Measurements from ENCODE around the gene RMC1.

RMC1 gene

DNA sequence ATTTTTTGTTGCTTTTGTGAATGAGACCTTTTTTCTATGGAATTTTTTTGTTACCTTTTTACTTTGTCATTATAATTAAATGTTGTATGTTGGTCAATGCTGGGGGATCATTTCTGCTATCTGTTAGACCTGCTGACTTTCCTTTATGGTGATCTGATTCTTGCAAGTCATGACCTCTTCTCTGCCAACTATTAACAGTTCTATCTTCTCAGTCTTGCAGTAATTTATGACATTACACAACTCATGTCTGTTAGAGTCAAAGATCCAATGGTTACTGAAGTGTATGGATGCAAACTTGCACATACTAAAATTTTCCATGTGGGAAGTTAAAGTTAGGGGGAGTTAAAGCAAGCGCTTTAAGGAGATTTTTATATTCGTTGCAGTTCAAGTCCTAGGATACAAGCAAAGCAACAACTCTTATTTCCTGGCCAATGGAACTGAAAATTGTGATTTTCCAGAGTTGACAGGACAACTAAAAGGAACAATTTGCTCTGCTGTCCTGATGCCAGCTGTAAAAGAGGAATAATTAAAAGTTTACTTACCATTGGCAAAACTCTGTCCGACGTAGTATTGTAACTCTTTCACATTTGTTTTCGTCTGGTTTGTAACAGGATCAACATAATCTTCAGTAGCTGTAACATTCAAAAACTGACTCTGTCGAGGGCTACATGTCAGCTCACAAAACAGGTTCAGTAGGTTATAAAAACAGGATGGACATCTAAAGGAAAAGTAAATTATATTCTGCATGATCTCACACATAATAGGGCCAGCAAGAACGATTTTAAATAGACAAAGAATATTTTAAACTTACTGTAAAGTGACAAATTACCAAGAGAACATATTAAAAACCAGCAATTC, 65.2 kb downstream of the RMC1 start:
- Histone ChIP-seq H3K27ac (no peak overlapping the region), H3K9me3 (ENCODE audit: low read depth, low read length) (no peaks in the 10 kb centered on the region), H3K36me3 (ENCODE audit: insufficient read depth, low read length) (peaks cover 20% of the 10 kb centered on the region), H3K4me3 (no peak overlapping the region), H3K9ac (ENCODE audit: insufficient read length) (no peak overlapping the region)
- no peak for DNase-seq (ENCODE audit: low read depth, low spot score)
- TF ChIP-seq FOXP2 (optimal IDR thresholded peaks at IDR 0.05; ENCODE audit: control extremely low read depth, extremely low read length, insufficient read depth): no peak

GRCh38 chr18:23569299-23570063, 66.2 kb downstream of the RMC1 start:
- Histone ChIP-seq H3K9me3 (ENCODE audit: low read depth, low read length) (no peaks in the 10 kb centered on the region), H3K9ac (ENCODE audit: insufficient read length) (no peak overlapping the region), H3K36me3 (ENCODE audit: insufficient read depth, low read length) (peaks cover 20% of the 10 kb centered on the region), H3K4me3 (no peak overlapping the region), H3K27ac (no peak overlapping the region)
- DNase-seq (ENCODE audit: low read depth, low spot score): no peak
- no peak for TF ChIP-seq POLR2AphosphoS5 (IDR thresholded peaks at IDR 0.05; ENCODE audit: borderline replicate concordance, low read depth, low read length)
- no peak for TF ChIP-seq EZH2 (IDR thresholded peaks at IDR 0.05)
- no peak for TF ChIP-seq FOXP2 (optimal IDR thresholded peaks at IDR 0.05; ENCODE audit: control extremely low read depth, extremely low read length, insufficient read depth)

- Histone ChIP-seq H3K27ac (no peak overlapping the region), H3K9ac (ENCODE audit: insufficient read length) (no peak overlapping the region), H3K4me3 (no peak overlapping the region), H3K9me3 (ENCODE audit: low read depth, low read length) (no peaks in the 10 kb centered on the region), H3K36me3 (ENCODE audit: insufficient read depth, low read length) (peaks cover 20% of the 10 kb centered on the region)
- no peak for DNase-seq (ENCODE audit: low read depth, low spot score)
- TF ChIP-seq POLR2AphosphoS5 (IDR thresholded peaks at IDR 0.05; ENCODE audit: borderline replicate concordance, low read depth, low read length): no peak
- no peak for TF ChIP-seq EZH2 (IDR thresholded peaks at IDR 0.05)
- no peak for TF ChIP-seq FOXP2 (optimal IDR thresholded peaks at IDR 0.05; ENCODE audit: control extremely low read depth, extremely low read length, insufficient read depth)
These were observed 67.7 kb downstream of the RMC1 start for GRCh38 chr18:23570912-23571504.

- no peak for DNase-seq (ENCODE audit: low read depth, low spot score)
- Histone ChIP-seq H3K9ac (ENCODE audit: insufficient read length) (no peak overlapping the region), H3K36me3 (ENCODE audit: insufficient read depth, low read length) (peaks cover 14% of the 10 kb centered on the region), H3K9me3 (ENCODE audit: low read depth, low read length) (no peaks in the 10 kb centered on the region), H3K4me3 (no peak overlapping the region), H3K27ac (no peak overlapping the region)
- TF ChIP-seq POLR2AphosphoS5 (IDR thresholded peaks at IDR 0.05; ENCODE audit: borderline replicate concordance, low read depth, low read length) (no peak), FOXP2 (optimal IDR thresholded peaks at IDR 0.05; ENCODE audit: control extremely low read depth, extremely low read length, insufficient read depth) (no peak), EZH2 (IDR thresholded peaks at IDR 0.05) (no peak)
These were observed 68.7 kb downstream of the RMC1 start for GRCh38 chr18:23572012-23572411.

- H3K9me3 ChIP-seq (ENCODE audit: low read depth, low read length): no peaks in the 10 kb centered on the region
- no peak overlapping the region for H3K4me3 ChIP-seq
- no peak overlapping the region for H3K27ac ChIP-seq
- no peak overlapping the region for H3K9ac ChIP-seq (ENCODE audit: insufficient read length)
- TF ChIP-seq EZH2 (IDR thresholded peaks at IDR 0.05) (no peak), FOXP2 (optimal IDR thresholded peaks at IDR 0.05; ENCODE audit: control extremely low read depth, extremely low read length, insufficient read depth) (no peak), POLR2AphosphoS5 (IDR thresholded peaks at IDR 0.05; ENCODE audit: borderline replicate concordance, low read depth, low read length) (no peak)
- H3K36me3 ChIP-seq (ENCODE audit: insufficient read depth, low read length): peaks cover 8% of the 10 kb centered on the region
- DNase-seq (ENCODE audit: low read depth, low spot score): no peak
These were observed 69.3 kb downstream of the RMC1 start for GRCh38 chr18:23572570-23572969.

DNA sequence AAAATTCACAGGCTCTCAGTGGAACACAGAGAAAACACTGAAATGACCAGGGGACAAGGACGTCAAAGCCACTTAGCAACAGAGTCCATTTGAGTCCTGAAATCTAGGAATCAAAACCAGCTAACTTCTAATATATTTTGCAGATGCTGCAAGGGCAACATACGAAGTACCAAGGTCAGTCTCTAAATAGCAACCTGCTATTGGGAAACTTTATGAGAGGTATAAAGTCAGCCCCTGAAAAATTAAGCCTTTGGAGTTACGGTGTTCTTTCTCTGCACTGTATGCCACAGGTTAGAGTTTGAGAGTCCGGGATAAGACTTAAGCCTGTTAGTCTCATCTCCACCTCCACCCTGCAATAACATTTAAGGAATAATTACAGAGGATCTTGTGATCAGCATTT, 69.7 kb downstream of the RMC1 start:
- no peak for DNase-seq (ENCODE audit: low read depth, low spot score)
- Histone ChIP-seq H3K27ac (no peak overlapping the region), H3K4me3 (no peak overlapping the region), H3K9me3 (ENCODE audit: low read depth, low read length) (no peaks in the 10 kb centered on the region), H3K36me3 (ENCODE audit: insufficient read depth, low read length) (peaks cover 6% of the 10 kb centered on the region), H3K9ac (ENCODE audit: insufficient read length) (no peak overlapping the region)
- TF ChIP-seq EZH2 (IDR thresholded peaks at IDR 0.05) (no peak), POLR2AphosphoS5 (IDR thresholded peaks at IDR 0.05; ENCODE audit: borderline replicate concordance, low read depth, low read length) (no peak)

DNA sequence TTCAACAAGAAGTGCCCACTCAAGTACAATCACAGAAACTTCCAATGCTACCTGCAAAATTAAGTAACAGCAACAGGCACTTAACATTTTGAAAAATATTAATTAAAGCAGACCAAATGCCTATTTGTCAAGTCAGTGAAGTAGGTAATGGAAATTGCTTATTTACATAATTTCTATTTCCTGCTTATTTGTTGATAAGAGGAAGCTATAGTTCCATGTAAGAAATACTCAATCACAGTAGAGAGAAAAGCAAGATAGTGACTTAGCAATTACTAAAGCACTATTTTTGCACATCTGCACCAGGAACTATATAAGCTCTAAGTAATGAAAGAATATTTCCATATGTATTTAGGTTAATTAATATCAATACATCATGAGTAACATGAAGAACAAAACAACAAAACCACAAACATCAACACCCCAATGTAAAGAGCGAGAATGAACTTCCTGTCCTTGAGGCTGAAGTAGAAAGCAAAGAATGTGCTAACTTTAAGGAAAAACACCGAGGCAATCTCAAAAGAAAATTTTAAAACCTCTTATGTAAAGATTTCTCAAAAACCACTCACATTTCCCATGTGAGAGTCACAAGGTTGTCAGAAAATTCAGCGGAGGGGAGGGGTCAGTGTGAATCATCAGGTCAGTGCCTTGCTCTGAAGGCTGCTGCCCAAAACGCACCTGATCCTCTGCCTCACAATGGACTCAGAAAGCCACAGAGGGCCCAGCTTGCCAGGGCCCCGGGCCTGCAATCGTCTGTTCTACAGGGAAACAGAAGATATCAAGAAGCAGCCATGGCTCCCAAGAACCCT, 70.5 kb downstream of the RMC1 start:
- Histone ChIP-seq H3K27ac (0 out of 2 replicates have a peak overlapping the region, but pooled peaks have one; percentile 34), H3K36me3 (ENCODE audit: insufficient read depth, low read length) (no peaks in the 10 kb centered on the region), H3K9ac (ENCODE audit: insufficient read length) (peak overlapping the region; percentile 22), H3K9me3 (ENCODE audit: low read depth, low read length) (no peaks in the 10 kb centered on the region), H3K4me3 (0 out of 2 replicates have a peak overlapping the region, but pooled peaks have one; percentile 8)
- DNase-seq (ENCODE audit: low read depth, low spot score): no peak
- TF ChIP-seq FOXP2 (optimal IDR thresholded peaks at IDR 0.05; ENCODE audit: control extremely low read depth, extremely low read length, insufficient read depth) (no peak), POLR2AphosphoS5 (IDR thresholded peaks at IDR 0.05; ENCODE audit: borderline replicate concordance, low read depth, low read length) (no peak), EZH2 (IDR thresholded peaks at IDR 0.05) (no peak)

All from SK-N-MC (cell line).